GM18507 (cell line): Measurements from ENCODE around the gene ITCH.
"Not testable (repeated sequence)": the region's sequence is repeated elsewhere in the genome, so short reads cannot be mapped to it uniquely, and the experiment has no call there.

Experiments used
- DNase-seq: peaks from one replicate; pipeline ENCODE4 v3.0.0; 2011; ENCODE audit warnings: low read depth; ENCODE audit not compliant: insufficient read length; ENCODE audit errors: extremely low spot score
- FAIRE-seq: peaks from 2 replicates; lab custom pipeline; 2011; peaks lifted over from hg19 to GRCh38; lab: Jason Lieb, UNC

Gene ITCH

DNA sequence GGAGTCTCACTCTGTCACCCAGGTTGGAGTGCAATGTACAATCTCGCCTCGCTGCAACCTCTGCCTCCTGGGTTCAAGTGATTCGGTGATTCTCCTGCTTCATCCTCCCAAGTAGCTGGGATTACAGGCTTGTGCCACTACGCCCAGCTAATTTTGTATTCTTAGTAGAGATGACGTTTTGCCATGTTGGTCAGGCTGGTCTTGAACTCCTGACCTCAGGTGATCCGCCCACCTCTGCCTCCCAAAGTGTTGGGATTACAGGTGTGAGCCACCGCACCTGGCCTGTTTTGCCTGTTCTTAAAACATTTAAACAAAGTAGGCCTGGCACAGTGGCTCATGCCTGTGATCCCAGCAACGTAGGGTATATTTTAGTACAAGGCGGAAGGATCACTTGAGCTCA is 21.9 kb upstream of the ITCH start:
- FAIRE-seq, DNase-seq: not testable (repeated sequence)

- FAIRE-seq, result no peak
- DNase-seq, result no peak
These were observed 19.4 kb upstream of the ITCH start for GRCh38 chr20:34343458-34344211.

- FAIRE-seq, result no peak
These were observed 18.8 kb upstream of the ITCH start for GRCh38 chr20:34344238-34344637.

DNA sequence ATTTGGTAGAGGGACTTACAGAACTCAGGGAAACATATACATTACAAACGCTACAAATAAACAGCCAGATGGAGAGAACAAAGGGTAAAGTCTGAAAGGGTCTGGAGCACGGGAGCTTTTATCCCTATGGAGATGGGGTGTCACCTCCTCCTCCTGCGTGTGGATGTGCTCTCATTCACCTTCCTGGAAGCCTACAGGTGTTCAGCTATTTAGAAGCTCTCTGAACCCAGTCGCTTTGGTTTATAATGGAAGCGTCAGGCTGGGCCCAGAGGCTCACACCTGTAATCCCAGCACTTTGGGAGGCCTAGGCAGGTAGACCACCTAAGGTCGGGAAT is 17.7 kb upstream of the ITCH start:
- FAIRE-seq, result no peak

More at GRCh38 chr20:34344238-34344637, 18.8 kb upstream of the ITCH start:
- DNase-seq, result no peak

DNA sequence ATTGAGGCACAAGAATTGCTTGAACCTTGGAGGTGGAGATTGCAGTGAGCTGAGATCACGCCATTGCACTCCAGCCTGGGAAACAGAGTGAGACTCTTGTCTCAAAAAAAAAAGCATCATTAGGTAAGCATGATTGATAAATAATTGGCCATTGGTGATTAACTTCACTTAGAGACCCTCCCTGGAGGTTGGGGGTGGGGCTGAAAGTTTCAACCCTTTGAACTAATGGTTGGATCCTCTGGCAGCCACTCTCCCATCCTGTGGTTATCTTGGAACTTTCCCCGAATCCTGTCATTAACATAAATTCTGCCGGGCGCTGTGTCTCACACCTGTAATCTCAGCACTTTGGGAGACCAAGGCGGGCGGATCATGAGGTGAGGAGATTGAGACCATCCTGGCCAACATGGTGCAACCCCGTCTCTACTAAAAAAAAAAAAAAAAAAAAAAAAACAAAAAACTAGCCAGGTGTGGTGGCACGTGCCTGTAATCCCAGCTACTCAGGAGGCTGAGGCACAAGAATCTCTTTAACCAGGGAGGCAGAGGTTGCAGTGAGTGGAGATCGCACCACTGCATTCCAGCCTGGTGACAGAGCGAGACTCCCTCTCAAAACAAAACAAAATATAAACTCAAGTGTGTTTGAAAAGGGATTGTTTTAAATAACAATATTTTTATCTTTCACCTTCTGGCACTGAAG is 17.1 kb upstream of the ITCH start:
- FAIRE-seq, DNase-seq: not testable (repeated sequence)

More for the DNA sequence above, 17.7 kb upstream of the ITCH start:
- DNase-seq, result no peak

DNA sequence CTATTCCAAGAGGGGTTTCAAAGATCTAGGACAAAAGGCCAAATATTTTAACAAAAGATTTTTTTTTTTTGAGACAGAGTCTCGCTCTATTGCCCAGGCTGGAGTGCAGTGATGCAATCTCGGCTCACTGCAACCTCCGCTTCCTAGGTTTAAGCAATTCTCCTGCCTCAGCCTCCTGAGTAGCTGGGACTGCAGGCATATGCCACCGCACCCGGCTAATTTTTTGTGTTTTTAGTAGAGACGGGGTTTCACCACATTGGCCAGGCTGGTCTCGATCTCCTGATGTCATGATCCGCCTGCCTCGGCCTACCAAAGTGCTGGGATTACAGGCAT is 16.6 kb upstream of the ITCH start:
- DNase-seq, FAIRE-seq: not testable (repeated sequence)

GRCh38 chr20:34347571-34347970 is 15.5 kb upstream of the ITCH start:
- DNase-seq (no peak), FAIRE-seq (no peak)

GRCh38 chr20:34350095-34350494 is 13.0 kb upstream of the ITCH start:
- FAIRE-seq, result no peak
- DNase-seq, result no peak

DNA sequence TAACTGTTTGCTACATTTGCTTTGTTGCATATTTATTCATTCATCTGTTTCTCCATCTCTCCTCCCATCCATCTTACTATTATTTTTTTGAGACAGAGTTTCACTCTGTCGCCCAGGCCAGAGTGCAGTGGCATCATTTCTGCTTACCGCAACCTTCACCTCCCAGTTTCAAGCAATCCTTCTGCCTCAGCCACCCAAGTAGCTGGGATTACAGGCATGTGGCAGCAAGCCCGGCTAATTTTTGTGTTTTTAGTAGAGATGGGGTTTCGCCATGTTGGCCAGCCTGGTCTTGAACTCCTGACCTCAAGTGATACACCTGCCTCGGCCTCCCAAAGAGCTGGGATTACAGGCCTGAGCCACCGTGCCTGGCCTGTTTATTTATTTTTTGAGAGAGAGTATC is 9.6 kb upstream of the ITCH start:
- FAIRE-seq, DNase-seq: not testable (repeated sequence)

- no peak for FAIRE-seq
- DNase-seq, result no peak
These were observed 7.6 kb upstream of the ITCH start for GRCh38 chr20:34355427-34355826.

- DNase-seq, FAIRE-seq: not testable (repeated sequence)
These were observed 3.3 kb upstream of the ITCH start for GRCh38 chr20:34359729-34360128.

GRCh38 chr20:34362502-34363061 is 491 bp upstream of the ITCH start:
- FAIRE-seq (no peak), DNase-seq (no peak)

GRCh38 chr20:34363465-34364222 is 571 bp downstream of the ITCH start:
- no peak for FAIRE-seq
- no peak for DNase-seq

DNA sequence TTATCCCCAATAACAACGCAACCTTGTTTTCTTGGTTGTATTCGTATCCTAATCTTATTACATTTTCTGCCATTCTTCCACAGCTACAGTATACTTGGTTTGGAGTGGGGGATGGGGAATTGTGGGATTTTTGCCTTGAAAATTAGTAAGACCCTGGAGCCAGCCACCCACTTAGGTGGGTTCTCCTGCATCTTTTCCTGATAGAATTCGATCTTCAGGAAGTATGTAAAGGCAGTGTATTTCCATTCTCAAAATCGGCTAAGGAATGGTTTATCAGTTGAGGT is 1.1 kb downstream of the ITCH start:
- no peak for DNase-seq

DNA sequence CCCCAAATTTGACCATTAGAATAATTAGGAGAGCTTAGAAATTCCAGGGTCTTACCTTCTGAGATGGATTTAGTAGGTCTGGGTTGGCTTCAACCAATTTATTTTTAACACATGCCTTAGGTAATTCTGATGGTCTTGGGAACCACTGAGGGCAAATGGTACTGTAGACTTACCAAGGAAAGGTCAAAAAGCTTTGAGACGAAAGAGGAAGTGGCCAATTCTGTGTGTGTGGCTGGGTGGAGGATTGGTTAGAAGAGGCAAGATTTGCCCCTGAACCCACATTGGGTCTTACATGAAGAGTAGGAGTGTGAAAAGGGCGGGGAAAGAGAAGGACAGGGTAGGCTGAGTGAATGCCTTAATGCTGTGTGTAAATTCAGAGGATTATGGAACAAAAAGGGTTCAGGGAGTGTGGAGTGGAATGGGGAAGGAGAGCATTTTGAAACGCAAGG is 2.7 kb downstream of the ITCH start:
- DNase-seq (peak; percentile 59), FAIRE-seq (peak; percentile 89)

More for the DNA sequence above, 1.1 kb downstream of the ITCH start:
- no peak for FAIRE-seq

- DNase-seq, result no peak
These were observed 4.1 kb downstream of the ITCH start for GRCh38 chr20:34367155-34367554.

GRCh38 chr20:34367911-34368310 is 4.8 kb downstream of the ITCH start:
- FAIRE-seq, result not testable (repeated sequence)

More at GRCh38 chr20:34367155-34367554, 4.1 kb downstream of the ITCH start:
- no peak for FAIRE-seq

GRCh38 chr20:34368547-34368946 is 5.5 kb downstream of the ITCH start:
- FAIRE-seq (no peak), DNase-seq (no peak)

More at GRCh38 chr20:34367911-34368310, 4.8 kb downstream of the ITCH start:
- DNase-seq, result not testable (repeated sequence)

DNA sequence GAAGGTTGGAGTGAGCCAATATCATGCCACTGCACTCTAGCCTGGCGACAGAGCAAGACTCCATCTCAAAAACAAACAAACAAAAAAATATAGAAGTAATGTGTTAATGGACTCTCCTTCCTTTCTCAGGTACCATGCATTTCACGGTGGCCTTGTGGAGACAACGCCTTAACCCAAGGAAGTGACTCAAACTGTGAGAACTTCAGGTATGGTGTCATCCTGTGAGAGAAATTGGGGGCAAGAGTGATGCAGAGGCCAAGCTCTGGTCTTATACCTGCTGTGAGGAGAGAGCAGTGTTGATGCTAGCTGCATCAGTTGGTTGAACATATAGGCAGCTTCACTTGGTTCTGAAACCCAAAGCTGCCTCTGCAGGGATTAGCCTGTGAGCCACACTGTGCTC is 6.2 kb downstream of the ITCH start:
- DNase-seq, result no peak
- FAIRE-seq, result no peak

DNA sequence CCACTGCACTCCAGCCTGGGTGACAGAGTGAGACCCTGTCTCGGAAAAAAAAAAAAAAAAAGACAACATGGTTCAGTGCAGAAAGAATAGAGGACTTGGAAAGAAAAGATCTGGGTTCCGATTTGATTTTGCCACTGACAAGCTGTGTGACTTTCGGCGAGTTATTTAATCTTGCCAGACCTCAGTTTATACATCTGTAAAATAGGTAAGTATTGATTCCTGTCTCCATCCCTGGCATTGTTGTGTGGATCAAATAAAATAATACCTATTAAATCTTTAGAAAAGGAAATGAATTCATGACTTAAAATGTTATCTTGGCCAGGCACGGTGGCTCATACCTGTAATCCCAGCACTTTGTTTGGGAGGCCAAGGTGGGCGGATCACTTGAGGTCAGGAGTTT is 7.0 kb downstream of the ITCH start:
- FAIRE-seq (no peak), DNase-seq (no peak)
